ENCODE measurements around the gene TGM4. TPM values are rescaled to one million over a fixed set of nuclear protein-coding genes. Genes with fewer than 3 reads are reported as not detected.

Gene TGM4
- total RNA-seq, 1 donor from 2014 or later: 0.09 TPM

DNA sequence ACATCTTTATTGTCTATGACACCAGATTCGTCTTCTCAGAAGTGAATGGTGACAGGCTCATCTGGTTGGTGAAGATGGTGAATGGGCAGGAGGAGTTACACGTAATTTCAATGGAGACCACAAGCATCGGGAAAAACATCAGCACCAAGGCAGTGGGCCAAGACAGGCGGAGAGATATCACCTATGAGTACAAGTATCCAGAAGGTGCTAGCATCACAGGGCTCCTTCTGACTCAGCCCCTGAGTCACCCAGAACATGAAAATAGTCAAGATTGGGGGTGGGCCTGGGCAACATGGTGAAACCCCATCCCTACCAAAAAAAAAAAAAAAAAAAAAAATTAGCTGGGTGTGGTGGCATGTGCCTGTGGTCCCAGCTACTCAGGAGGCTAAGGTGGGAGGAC lies 32.6 kb downstream of the TGM4 start:
- H3K27ac Mint-ChIP-seq: no peak overlapping the region
- peaks cover 15% of the 10 kb centered on the region for H3K4me1 Mint-ChIP-seq
- H3K36me3 Mint-ChIP-seq: no peaks in the 10 kb centered on the region
- H3K4me3 Mint-ChIP-seq: no peak overlapping the region
- TF ChIP-seq, protein P1, sequence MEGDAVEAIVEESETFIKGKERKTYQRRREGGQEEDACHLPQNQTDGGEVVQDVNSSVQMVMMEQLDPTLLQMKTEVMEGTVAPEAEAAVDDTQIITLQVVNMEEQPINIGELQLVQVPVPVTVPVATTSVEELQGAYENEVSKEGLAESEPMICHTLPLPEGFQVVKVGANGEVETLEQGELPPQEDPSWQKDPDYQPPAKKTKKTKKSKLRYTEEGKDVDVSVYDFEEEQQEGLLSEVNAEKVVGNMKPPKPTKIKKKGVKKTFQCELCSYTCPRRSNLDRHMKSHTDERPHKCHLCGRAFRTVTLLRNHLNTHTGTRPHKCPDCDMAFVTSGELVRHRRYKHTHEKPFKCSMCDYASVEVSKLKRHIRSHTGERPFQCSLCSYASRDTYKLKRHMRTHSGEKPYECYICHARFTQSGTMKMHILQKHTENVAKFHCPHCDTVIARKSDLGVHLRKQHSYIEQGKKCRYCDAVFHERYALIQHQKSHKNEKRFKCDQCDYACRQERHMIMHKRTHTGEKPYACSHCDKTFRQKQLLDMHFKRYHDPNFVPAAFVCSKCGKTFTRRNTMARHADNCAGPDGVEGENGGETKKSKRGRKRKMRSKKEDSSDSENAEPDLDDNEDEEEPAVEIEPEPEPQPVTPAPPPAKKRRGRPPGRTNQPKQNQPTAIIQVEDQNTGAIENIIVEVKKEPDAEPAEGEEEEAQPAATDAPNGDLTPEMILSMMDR (IDR thresholded peaks at IDR 0.05; ENCODE audit: unreplicated experiment): no peak
- no peak for DNase-seq (ENCODE audit: low spot score in 2 of 2, unreplicated experiment in 2 of 2)
- no peaks in the 10 kb centered on the region for H3K27me3 Mint-ChIP-seq (ENCODE audit: low read depth)
- H3K9me3 Mint-ChIP-seq: peaks cover 5% of the 10 kb centered on the region

DNA sequence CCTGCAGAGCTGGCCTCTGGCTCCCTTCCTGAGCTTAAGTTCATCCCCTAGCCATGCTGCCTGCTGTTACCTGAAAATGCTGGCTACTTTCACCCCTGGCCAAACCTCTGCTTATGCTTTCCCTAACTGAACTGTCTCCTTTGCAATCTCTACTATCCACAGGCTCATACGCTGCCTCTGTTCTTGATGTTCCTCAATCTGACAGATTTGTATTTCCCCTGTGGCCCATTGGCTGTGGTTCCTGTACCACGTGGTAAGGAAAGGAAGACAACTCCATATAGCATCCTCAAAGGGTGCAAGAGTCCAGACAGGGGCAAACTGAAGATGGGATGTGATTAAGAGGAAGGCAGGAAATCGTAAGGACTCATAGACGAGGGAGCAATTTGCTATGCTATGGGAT lies 33.2 kb downstream of the TGM4 start:
- Mint-ChIP-seq H3K4me3 (no peak overlapping the region), H3K27me3 (ENCODE audit: low read depth) (no peaks in the 10 kb centered on the region), H3K4me1 (peaks cover 14% of the 10 kb centered on the region), H3K27ac (peak overlapping the region; percentile 1), H3K36me3 (no peaks in the 10 kb centered on the region), H3K9me3 (peaks cover 5% of the 10 kb centered on the region)
- DNase-seq (ENCODE audit: low spot score in 2 of 2, unreplicated experiment in 2 of 2): no peak
- TF ChIP-seq, protein P1 (IDR thresholded peaks at IDR 0.05; ENCODE audit: unreplicated experiment): no peak

DNA sequence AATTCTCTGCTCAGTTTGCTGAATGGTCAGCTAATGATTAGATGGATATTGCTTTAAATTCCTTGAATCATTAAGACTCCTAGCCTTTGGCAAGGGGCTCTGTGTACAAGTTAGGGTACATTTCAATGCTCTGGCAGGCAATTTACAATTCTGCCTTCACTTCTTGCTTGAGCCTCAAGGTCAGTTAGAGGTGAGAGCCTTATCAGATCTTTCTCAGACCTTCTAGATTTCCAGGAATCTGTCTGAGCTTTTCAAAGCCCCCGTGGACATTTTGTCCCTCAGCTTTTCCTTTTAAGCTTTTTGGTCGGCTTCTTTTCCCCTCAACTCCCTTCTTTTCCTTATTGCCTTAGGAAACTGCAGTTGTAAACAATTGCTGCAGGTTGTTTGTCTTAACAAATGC lies 34.7 kb downstream of the TGM4 start:
- TF ChIP-seq, protein P1 (IDR thresholded peaks at IDR 0.05; ENCODE audit: unreplicated experiment): no peak
- Mint-ChIP-seq H3K9me3 (peaks cover 5% of the 10 kb centered on the region), H3K27me3 (ENCODE audit: low read depth) (no peaks in the 10 kb centered on the region), H3K4me3 (no peak overlapping the region), H3K36me3 (no peaks in the 10 kb centered on the region), H3K27ac (no peak overlapping the region), H3K4me1 (peaks cover 6% of the 10 kb centered on the region)
- DNase-seq (ENCODE audit: low spot score in 2 of 2, unreplicated experiment in 2 of 2): no peak

DNA sequence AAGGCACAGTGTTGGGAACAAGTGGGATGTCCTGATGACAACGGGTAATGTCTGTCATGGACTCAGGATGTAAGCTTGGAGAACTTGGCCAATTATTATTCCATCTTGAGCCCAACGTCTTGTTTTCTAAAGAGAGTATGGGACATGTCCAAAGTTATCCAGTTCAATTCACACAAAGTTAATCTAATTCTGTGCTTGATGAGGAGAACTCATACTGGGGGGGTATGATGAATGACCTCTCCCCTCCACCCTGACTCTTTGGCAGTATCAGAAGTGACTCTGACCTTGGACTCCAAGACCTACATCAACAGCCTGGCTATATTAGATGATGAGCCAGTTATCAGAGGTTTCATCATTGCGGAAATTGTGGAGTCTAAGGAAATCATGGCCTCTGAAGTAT lies 36.3 kb downstream of the TGM4 start:
- Mint-ChIP-seq H3K36me3 (no peaks in the 10 kb centered on the region), H3K27ac (no peak overlapping the region), H3K27me3 (ENCODE audit: low read depth) (no peaks in the 10 kb centered on the region), H3K4me3 (no peak overlapping the region), H3K9me3 (peaks cover 5% of the 10 kb centered on the region), H3K4me1 (peaks cover 6% of the 10 kb centered on the region)
- DNase-seq (ENCODE audit: low spot score in 2 of 2, unreplicated experiment in 2 of 2): no peak
- TF ChIP-seq, protein P1 (IDR thresholded peaks at IDR 0.05; ENCODE audit: unreplicated experiment): no peak

DNA sequence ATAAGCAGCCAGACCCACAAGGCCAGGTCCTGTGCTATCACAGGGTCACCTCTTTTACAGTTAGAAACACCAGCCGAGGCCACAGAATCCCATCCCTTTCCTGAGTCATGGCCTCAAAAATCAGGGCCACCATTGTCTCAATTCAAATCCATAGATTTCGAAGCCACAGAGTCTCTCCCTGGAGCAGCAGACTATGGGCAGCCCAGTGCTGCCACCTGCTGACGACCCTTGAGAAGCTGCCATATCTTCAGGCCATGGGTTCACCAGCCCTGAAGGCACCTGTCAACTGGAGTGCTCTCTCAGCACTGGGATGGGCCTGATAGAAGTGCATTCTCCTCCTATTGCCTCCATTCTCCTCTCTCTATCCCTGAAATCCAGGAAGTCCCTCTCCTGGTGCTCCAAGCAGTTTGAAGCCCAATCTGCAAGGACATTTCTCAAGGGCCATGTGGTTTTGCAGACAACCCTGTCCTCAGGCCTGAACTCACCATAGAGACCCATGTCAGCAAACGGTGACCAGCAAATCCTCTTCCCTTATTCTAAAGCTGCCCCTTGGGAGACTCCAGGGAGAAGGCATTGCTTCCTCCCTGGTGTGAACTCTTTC lies 39.6 kb downstream of the TGM4 start:
- Mint-ChIP-seq H3K9me3 (peaks cover 5% of the 10 kb centered on the region), H3K4me1 (peaks cover 6% of the 10 kb centered on the region), H3K27ac (no peak overlapping the region), H3K36me3 (peaks cover 5% of the 10 kb centered on the region), H3K27me3 (ENCODE audit: low read depth) (no peaks in the 10 kb centered on the region), H3K4me3 (no peak overlapping the region)
- TF ChIP-seq, protein P1 (IDR thresholded peaks at IDR 0.05; ENCODE audit: unreplicated experiment): peak; percentile 76
- DNase-seq (ENCODE audit: low spot score in 2 of 2, unreplicated experiment in 2 of 2): peak in 1 of 2 experiments; percentile 73

DNA sequence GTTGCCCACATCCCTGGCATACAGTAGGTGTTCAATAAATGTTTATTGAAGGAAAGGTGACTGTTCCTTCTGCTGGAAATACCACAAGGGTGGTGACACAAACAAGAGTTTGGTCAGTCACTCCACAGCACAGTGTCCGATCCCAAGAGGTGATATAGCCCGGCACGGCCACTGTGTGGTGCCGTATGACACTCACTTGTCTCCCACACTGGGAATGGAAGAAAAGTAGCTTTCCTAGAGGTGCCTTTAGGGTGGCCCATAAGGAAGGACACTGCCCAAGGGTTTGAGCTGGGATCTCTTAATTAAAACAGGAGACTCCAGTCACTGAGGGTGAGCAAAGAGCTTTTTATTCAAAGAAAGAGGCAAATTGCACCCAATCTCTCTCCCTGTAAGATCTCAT lies 40.5 kb downstream of the TGM4 start:
- Mint-ChIP-seq H3K27me3 (ENCODE audit: low read depth) (no peaks in the 10 kb centered on the region), H3K4me1 (peaks cover 3% of the 10 kb centered on the region), H3K36me3 (peaks cover 5% of the 10 kb centered on the region), H3K4me3 (no peak overlapping the region), H3K27ac (no peak overlapping the region), H3K9me3 (peaks cover 5% of the 10 kb centered on the region)
- DNase-seq (ENCODE audit: low spot score in 2 of 2, unreplicated experiment in 2 of 2): no peak
- TF ChIP-seq, protein P1 (IDR thresholded peaks at IDR 0.05; ENCODE audit: unreplicated experiment): no peak
